ENCODE results near the gene MGAT5.

The MGAT5 gene

DNA sequence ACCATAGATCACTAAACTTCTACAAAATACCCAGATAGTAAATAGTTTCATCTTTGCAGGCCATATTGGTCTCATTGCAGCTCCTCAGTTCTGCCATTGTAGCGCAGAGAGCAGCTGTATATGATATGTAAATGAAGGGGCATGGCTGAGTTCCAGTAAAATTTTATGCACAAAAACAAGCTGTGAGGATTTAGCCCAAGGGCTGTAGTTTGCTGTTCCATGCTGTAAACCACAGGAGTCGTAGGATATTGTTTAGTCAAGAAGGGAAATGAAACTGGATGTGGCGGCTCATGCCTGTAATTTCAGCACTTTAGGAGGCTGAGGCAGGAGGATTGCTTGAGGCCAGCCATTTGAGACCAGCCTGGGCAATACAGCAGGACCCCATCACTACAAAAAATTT, 83.0 kb downstream of the MGAT5 start:
- DNase-seq (ENCODE audit: low spot score): no peak

DNA sequence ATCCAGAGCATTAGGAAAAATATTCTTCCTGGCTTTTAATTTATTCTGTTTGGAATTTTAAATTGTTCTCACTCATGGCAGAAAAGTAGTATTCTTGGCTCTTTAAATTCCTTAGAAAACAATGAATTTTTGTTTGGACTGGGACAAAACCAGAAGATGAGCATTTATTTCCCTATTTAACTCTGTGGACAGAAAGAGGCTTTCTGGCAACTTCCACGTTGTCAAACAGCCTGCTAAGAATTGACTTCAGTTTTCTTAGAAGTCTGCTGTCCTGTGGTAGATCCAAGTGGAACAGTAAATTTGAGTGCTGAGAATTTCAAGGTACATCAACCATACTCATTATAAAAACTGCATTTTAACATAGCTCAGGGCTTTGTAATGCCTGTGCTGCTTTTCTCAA, 83.8 kb downstream of the MGAT5 start:
- no peak for DNase-seq (ENCODE audit: low spot score)

DNA sequence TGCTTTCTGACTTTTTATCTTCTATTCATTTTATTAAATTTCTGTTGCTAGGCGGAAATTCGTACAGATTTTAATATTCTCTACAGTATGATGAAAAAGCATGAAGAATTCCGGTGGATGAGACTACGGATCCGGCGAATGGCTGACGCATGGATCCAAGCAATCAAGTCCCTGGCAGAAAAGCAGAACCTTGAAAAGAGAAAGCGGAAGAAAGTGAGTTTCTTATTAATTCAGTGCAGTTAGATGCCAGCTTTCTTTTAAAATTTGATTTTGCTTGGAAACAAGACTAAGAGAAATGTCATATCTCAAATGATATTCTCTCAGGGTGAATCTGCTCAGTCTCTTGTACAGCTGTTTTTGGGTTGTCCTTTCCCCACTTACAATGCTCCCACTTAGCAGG, 84.3 kb downstream of the MGAT5 start:
- DNase-seq (ENCODE audit: low spot score): no peak

DNA sequence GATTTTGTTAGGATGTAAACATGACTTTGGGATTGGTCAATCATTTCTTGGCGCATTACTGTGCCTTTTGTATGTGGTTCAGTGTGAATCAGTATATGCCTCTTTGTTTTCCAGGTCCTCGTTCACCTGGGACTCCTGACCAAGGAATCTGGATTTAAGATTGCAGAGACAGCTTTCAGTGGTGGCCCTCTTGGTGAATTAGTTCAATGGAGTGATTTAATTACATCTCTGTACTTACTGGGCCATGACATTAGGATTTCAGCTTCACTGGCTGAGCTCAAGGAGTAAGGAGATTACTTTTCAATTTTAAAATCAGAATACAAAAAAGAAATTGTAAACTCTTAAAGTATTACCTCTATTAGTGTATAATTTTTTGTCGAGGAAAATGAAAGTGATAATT, 87.6 kb downstream of the MGAT5 start:
- DNase-seq (ENCODE audit: low spot score): no peak

DNA sequence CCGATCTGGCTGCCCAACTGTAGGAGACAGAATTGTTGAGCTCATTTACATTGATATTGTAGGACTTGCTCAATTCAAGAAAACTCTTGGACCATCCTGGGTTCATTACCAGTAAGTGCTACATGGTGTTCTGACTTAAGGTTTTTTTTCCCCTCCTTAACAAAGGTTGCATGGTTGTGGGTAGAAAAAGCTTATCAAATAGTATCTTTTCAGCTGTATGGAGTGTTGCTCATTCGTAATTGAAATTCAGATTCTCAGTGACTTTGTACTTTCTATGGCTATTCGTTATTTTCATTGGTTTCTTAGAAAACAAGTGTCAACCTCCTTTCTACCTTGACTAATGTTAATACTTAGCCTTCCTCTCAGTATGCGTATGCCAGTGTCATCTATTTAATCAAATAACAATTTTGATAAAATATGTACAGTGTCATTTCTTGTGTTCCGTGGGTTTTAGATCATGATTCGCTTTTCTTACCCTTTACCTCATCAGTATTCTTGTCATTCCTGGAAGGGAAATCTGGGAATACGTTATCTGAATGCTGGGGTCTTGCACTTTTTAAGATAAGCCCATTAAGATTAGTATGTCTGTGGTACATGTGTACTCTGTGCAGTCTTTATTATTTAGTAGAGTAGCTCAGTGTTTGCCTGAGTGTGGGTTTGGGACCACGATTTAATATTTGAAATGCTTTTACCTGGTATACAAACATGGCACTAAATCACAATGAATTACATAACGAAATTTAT, 91.3 kb downstream of the MGAT5 start:
- no peak for DNase-seq (ENCODE audit: low spot score)

DNA sequence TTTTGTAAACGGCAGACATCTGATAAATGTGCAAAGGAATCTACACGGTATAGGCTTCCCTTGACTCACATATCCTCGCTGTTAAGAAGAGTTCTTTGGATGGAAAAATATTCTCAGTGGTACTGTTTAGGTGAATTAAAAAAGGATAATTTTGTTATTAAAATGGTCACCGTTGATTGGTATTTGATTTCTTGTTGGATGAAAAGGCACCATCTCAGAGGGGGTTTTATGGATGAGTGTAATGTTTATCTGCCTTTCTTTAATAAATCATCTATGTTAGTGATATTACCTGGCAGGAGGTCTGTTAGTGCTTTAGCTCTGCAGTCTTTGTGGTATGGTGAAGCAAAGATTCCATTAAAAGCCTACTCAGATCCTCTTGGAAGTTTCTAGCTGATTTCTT, 92.3 kb downstream of the MGAT5 start:
- DNase-seq (ENCODE audit: low spot score): no peak

DNA sequence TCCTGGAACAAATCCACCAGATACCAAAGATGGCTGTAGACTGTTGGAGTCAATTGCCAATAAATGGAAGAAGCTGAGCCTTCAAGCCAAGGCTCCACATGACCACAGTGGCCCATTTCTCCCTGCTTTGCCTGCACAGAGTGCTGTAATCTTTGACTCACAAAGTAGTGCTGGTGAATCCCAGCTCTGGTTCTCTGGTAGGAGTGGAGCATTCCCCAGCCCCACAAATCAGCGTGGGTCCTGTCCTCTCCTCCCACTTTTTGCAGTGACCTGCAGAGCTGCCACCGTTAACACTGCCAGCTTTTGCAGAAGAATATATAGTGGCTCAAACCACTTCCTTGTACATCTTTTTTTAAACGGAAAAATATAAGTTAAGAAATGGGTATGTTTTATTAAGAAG, 93.9 kb downstream of the MGAT5 start:
- no peak for DNase-seq (ENCODE audit: low spot score)

DNA sequence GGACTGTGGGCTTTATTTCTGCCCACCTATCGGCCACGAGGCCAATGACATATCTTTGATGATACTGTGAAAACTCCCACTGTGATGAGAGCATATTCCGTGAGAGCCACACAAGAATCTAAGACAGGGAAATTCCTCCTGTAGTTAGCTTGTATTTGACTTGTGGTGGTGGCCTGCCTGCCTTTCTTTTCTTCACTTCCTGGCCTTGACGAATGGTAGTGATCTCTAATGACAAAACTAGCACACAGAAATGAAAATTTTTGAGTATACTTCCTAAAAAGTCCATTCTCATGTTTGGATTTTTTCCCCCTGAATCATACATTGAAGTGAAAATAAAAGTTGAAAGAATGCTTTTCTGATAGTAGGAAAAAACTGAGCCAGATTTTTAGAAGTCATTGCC, 94.4 kb downstream of the MGAT5 start:
- no peak for DNase-seq (ENCODE audit: low spot score)

DNA sequence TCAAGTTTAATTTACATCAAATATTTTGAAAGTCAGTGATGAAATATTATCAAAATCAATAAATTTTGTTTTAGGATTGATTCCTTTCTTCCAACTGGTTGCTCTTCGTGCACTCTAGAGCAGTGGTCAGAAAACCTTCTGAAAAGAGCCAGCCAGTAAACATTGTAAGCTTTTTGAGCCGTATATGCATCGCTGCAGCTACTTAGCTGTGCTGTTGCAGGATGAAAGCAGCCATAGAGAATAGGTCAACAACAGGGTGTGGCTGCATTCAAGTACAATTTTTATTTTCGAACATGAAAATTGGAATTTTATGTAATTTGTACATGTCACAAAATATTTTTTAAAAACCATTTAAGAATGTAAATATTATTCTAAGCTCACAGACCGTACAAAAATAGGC, 94.9 kb downstream of the MGAT5 start:
- DNase-seq (ENCODE audit: low spot score): no peak

DNA sequence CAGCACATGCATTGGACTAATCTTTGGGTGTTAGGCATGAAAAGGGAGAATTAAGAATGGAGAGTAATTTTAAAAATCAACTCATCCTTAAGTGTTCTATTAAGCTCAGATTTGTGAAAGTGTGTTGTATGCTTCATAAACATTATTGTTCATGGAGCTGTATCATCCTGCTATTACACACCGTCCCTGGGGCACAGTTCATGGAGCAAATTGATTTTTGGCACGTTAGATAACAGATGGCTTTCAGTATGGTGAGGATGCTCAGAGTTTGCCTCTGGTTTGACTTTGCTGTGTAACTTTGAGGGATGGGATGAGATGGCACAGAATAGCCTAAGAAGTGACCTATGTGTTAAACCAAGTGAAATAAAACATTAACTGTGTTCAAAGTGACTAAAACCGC, 97.1 kb downstream of the MGAT5 start:
- DNase-seq (ENCODE audit: low spot score): no peak

DNA sequence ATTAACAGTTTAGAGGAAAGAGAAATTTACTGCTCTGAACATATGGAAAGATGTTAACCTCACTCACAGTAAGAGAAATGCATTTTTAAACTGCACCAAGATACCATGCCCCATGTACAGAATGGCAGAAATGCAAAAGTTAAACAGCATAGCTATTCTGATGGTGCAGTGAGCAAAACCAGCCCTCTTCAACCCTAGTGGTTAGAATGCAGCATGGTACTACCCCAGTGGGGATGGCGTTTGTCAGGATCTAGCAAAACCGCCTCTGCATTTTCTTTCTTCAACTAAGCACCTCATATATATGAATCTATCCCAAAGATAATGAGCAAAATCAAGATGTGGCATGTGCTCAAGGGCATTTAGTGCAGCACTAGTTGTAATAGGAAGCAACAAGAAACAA, 98.0 kb downstream of the MGAT5 start:
- DNase-seq (ENCODE audit: low spot score): no peak

DNA sequence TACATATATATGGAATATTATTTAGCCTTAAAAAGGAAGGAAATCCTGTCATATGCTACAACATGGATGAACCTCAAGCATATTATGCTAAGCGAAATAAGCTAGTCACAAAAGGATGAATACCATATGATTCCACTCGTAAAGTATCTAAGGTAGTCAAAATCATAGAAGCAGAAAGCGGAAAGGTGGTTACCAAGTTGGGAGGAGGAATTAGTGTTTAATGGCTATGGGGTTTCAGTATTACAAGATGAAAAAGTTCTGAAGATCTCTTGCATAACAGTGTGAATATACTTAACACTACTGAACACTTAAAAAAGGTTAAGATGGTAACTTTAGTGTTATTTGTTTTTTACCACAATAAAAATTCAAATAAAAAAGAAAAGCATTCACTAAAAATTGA, 99.0 kb downstream of the MGAT5 start:
- DNase-seq (ENCODE audit: low spot score): no peak

DNA sequence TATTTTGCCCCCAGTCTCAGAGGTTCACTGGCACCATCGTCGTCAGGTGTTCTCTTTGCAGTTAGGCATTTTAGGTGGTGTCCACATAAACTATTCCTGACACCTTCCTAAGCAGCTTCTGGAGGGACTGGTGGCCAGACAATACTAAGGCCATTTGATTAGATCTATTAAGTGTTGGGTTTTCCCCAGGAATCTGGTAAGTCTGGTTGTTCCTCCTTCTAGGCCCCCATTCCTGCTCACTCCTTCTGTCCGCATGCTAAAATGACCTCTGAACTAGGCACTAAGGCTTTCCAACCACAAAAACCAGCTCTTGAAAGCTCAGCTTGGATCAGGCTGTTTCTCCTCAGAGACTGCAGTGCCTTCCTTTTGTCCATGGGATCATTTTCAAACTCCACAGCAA, 100.7 kb downstream of the MGAT5 start:
- no peak for DNase-seq (ENCODE audit: low spot score)

DNA sequence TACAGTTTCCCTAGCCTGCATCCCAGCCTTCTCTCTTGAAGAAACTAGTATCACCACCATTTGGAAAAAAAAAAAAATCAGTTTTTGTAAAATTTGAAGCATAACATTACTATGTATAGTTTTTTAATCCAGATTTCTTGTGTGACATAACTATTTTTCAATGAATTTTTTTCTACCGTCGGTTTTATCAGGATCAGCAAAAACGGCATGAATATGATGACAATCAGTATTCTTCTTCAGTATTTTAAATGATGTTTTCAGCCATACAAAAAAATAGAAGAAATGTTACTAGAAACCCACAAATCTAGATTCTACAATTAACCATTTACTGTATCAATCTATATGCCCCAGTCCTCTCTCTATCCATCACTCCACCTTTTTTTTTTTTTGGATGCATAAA, 103.9 kb downstream of the MGAT5 start:
- DNase-seq (ENCODE audit: low spot score): no peak

DNA sequence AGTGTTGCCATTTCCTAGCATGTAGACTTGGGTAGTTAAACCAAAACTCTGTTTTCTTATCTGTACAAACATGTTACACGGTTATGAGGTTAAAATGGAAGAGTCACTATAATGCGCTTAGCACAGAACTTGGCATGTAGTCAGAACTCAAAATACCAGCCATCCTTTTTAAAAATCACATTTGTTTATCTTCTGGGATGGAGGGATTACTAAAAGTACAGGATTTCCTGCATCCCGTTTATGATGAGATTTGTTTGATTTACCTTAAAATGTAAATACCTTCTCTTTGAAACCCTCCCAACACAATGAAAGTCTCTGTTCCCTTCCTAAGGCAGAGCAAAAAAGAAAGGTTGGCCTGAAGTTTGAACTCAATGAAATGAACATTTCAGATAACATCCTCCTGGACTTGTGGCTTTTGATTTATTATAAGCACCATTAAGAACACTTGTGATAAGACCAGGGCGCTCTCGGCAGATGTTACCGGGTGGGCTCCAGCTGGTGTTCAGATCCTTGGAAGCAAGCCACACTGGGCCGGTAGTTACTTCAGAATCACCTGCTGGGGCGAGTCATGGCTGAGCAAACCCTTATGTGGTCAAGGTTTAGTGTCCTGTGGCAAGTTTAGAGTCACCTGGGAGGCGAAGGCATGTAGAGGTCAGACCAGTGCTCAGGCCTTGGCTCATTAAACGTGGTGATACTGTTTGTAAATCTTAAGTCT, 105.7 kb downstream of the MGAT5 start:
- DNase-seq (ENCODE audit: low spot score): no peak

DNA sequence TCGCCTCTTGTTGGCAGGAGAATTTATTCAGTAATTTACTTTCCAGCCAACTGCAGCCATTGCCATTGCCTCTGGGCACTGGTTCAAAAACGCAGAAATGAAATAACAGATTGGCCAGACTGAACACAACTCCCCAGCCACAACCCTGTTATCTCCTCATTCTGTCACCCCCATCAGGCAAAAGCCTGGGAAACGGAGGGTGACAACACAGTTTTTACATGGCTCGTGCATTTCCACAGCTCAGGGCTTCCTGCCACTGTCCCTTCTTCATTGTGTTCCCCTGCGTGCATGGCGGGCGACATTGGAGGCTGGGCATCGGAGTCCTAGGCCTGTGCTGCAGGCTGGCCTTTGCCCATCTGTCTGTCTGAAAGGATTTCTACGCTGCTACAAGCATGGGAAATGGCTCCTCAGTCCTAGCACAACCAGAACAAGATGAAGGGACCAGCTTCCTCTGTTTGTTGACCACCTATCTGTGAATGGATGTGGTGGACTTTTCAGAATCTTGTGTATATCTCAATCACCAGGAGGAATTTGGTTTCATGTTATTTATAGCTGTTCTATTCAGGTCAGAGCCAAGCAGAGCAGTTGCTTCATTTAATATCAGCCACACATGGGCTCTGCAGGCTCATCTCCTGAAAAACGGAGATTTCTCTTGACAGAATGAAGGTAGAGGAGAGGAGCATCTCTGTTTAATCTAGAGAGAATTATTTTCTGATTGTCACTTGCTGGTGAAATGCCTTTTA, 107.0 kb downstream of the MGAT5 start:
- DNase-seq (ENCODE audit: low spot score): peak; percentile 93

DNA sequence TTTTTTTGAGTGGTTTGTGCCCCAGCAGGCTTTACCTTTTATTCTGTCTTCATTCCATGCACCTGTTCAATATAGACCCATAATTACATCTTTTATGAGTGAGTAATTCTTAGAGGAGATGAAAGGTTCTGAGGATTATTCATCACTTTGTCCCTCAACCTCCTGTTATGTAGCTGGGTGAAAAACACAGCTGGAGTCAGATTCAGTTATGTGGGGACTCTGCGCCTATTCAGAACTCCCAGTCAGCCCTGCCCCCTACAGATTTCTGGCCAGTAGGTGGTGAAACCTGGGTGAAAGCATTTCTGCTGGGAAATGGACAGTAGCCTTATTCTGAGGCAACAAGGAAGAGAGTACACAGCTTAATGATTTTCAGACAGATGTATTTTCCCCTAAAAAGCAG, 107.8 kb downstream of the MGAT5 start:
- DNase-seq (ENCODE audit: low spot score): no peak

DNA sequence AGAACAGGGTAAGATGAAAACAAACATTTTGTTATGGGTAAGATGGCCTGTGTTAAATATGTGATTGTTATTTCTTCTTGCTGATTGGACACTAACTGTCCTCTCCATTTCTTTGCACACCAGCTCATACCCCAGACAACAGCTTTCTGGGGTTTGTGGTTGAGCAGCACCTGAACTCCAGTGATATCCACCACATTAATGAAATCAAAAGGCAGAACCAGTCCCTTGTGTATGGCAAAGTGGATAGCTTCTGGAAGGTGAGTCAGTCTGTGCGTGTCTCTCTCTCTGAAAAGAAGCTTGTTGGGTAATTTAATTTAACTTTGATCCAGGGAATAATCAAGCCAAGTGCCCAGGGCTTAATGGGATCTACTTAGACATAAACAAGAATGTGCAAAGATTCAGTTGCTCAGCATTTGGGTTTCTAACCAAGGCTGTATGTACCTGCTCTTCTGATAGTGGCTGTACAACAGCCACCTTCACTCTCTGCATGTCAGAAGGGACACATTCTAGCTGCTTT, 108.3 kb downstream of the MGAT5 start:
- no peak for DNase-seq (ENCODE audit: low spot score)

DNA sequence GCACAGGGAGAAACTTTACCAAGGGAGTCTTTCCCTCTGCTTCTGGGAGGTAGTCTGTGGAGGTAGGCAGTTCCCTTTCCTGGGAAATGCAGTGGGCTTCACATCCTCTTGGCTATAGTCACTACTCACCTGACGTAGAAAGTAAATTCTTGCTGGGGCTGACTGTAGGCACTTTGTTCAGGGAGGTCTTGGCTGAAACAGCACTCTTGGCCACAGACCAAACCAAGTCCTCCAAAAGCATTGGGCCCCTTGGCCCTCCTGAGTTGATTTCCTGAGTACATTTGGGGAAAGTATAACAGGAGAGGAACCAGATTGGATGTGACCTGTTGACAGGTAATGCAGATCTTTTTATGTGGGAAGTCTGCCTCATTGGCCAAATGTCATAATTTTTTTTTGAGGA, 108.9 kb downstream of the MGAT5 start:
- no peak for DNase-seq (ENCODE audit: low spot score)

DNA sequence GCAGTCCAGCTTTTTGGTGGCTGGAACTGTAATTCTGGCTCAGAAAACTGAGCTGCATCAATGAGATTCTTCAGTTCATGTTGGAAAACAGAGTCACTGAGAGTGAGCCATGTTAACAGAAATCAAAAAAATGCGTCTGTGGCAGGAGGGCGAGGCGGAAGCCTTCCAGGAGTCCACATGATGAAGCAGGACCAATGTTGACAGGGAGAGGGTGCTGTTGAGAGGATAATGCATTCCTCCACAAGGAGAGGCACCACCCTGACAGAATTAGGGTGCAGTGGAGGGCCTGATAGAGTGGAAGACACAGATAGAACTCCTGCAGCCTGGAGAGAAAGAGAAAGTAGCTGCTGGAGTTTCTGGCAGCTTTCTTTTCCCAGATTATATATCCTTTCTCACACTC, 111.5 kb downstream of the MGAT5 start:
- DNase-seq (ENCODE audit: low spot score): no peak

DNA sequence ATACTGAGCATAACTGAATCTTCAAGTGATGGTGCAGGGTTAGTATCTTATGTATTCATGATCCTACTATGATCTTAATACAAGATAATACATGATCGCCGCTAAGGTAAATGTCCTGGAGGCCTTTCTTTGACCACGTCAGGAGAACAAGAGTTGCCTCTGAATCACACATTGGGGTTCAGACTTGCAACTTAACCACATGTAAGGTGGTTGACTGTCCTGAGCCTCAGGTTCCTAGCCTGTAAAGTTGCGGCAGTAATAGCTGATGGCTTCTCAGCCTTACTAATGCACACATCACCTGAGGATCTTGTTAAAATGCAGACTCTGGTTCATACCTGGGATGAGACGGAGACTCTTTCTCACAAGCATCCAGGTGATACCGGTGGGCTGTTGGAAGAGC, 112.5 kb downstream of the MGAT5 start:
- DNase-seq (ENCODE audit: low spot score): no peak

DNA sequence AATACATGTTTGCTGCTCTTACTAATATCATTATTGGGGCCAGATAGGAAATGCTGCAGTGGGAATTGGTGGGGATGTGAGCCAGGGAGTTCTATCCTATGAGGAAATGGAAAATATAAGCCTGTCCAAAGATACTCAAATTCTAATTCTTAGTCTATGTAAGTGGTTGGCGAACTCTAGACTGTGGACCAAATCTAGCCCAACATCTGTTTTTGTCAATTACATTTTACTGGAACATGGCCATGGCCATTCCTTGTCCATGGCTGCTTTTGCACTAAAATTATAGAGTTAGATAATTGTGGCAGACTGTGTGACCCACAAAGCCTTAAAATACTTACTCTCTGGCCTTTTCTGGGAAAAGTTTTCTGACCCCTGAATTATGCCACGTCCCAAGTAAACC, 113.3 kb downstream of the MGAT5 start:
- no peak for DNase-seq (ENCODE audit: low spot score)
